Omental fat pad (tissue), 4 donors: ENCODE data around the gene PDHB. TPM values are rescaled to one million over a fixed set of nuclear protein-coding genes. Genes with fewer than 3 reads are reported as not detected.
A peak's percentile ranks its signal among the peaks of the same experiment; 100 is the strongest.
"Not testable (repeated sequence)": the region's sequence is repeated elsewhere in the genome, so short reads cannot be mapped to it uniquely, and the experiment has no call there.

Experiments
- ATAC-seq: fragments of 150-250 bp; one replicate; pipeline ENCODE4 v1.9.1; 2016; ENCODE audit warnings: mild to moderate bottlenecking, moderate library complexity; ENCODE audit not compliant: low FRiP score
- DNase-seq: peaks from one replicate; pipeline ENCODE4 v3.0.0-alpha.2; 2019; ENCODE audit warnings: low spot score
- CTCF ChIP-seq, 3 donors: fragments of 450-650 bp; IDR thresholded peaks; one replicate each; pipeline ENCODE4 v1.5.1; 2016 to 2017; ENCODE audit warnings: antibody characterized with exemption in 3 of 3, mild to moderate bottlenecking in 3 of 3, moderate library complexity in 2 of 3
- total RNA-seq, 4 donors: library from RNA; depleted of rRNA; stranded (reverse); fragments of >200 nt; gene quantifications; one replicate each; pipeline ENCODE4 v1.1.0, GENCODE V29; 2016

Gene PDHB
- total RNA-seq, 4 donors from 2014 or later: 59.6 to 87.6 (median 74.0) TPM

- DNase-seq: no peak
- ATAC-seq: no peak
- TF ChIP-seq CTCF (IDR thresholded peaks at IDR 0.05): no peak
These were observed 30.3 kb upstream of the PDHB start for GRCh38 chr3:58463942-58464271.

GRCh38 chr3:58463181-58463941 lies 29.7 kb upstream of the PDHB start:
- DNase-seq: peak; percentile 60
- peak in 1 of 3 donors; percentile 56 for TF ChIP-seq CTCF (IDR thresholded peaks at IDR 0.05)
- ATAC-seq: peak; percentile 99

- TF ChIP-seq CTCF (IDR thresholded peaks at IDR 0.05): no peak
- DNase-seq: no peak
- ATAC-seq: no peak
These were observed 29.2 kb upstream of the PDHB start for GRCh38 chr3:58462829-58463180.

GRCh38 chr3:58459160-58459559 lies 25.5 kb upstream of the PDHB start:
- no peak for ATAC-seq
- no peak for DNase-seq
- no peak for TF ChIP-seq CTCF (IDR thresholded peaks at IDR 0.05)

- DNase-seq (no peak), ATAC-seq (no peak)
- no peak for TF ChIP-seq CTCF (IDR thresholded peaks at IDR 0.05)
These were observed 18.5 kb upstream of the PDHB start for GRCh38 chr3:58452176-58452575.

- DNase-seq: no peak
- ATAC-seq: no peak
- no peak for TF ChIP-seq CTCF (IDR thresholded peaks at IDR 0.05)
These were observed 8.2 kb upstream of the PDHB start for GRCh38 chr3:58441514-58442450.

- ATAC-seq: not testable (repeated sequence)
These were observed 7.3 kb upstream of the PDHB start for GRCh38 chr3:58440996-58441355.

GRCh38 chr3:58437276-58437675 lies 3.6 kb upstream of the PDHB start:
- not testable (repeated sequence) for ATAC-seq, DNase-seq

More at GRCh38 chr3:58440996-58441355, 7.3 kb upstream of the PDHB start:
- DNase-seq: not testable (repeated sequence)
